Iris pigment epithelial cell (primary cell): ENCODE results near the gene FBXL7.
A peak's percentile ranks its signal among the peaks of the same experiment; 100 is the strongest.

Experiments
- DNase-seq: peaks from one replicate; pipeline ENCODE4 v3.0.0-alpha.2; 2011; ENCODE audit warnings: low read depth

Gene FBXL7

GRCh38 chr5:15940905-15941304 lies 440.9 kb downstream of the FBXL7 start:
- DNase-seq, result no peak

GRCh38 chr5:15943487-15943886 lies 443.5 kb downstream of the FBXL7 start:
- peak; percentile 70 for DNase-seq

GRCh38 chr5:15946026-15946425 lies 446.0 kb downstream of the FBXL7 start:
- DNase-seq, result no peak

GRCh38 chr5:15948190-15948589 lies 448.2 kb downstream of the FBXL7 start:
- no peak for DNase-seq

- no peak for DNase-seq
These were observed 451.1 kb downstream of the FBXL7 start for GRCh38 chr5:15951126-15951525.

- DNase-seq, result no peak
These were observed 451.6 kb downstream of the FBXL7 start for GRCh38 chr5:15951550-15951949.

GRCh38 chr5:15956622-15957021 lies 456.6 kb downstream of the FBXL7 start:
- no peak for DNase-seq

GRCh38 chr5:15957124-15957523 lies 457.1 kb downstream of the FBXL7 start:
- DNase-seq, result no peak

- DNase-seq, result no peak
These were observed 459.6 kb downstream of the FBXL7 start for GRCh38 chr5:15959370-15960164.

GRCh38 chr5:15966066-15966640 lies 466.2 kb downstream of the FBXL7 start:
- peak; percentile 32 for DNase-seq

GRCh38 chr5:15966651-15967050 lies 466.7 kb downstream of the FBXL7 start:
- peak; percentile 43 for DNase-seq

GRCh38 chr5:15968993-15969392 lies 469.0 kb downstream of the FBXL7 start:
- DNase-seq, result no peak

- DNase-seq, result no peak
These were observed 477.9 kb downstream of the FBXL7 start for GRCh38 chr5:15977851-15978250.

- DNase-seq, result no peak
These were observed 480.9 kb downstream of the FBXL7 start for GRCh38 chr5:15980835-15981234.

GRCh38 chr5:15983392-15983791 lies 483.4 kb downstream of the FBXL7 start:
- DNase-seq, result no peak
